ENCODE measurements around the gene FBXO41.

Gene FBXO41

GRCh38 chr2:73210019-73210418, 74.3 kb downstream of the FBXO41 start:
- DNase-seq, result no peak

- DNase-seq, result no peak
Observed at GRCh38 chr2:73208258-73208657, 76.0 kb downstream of the FBXO41 start.

- DNase-seq, result no peak
Observed at GRCh38 chr2:73205611-73206010, 78.7 kb downstream of the FBXO41 start.

Data from stimulated activated naive CD4-positive, alpha-beta T cell (primary cell).